ENCODE data around the gene TMEM235.

Gene TMEM235

GRCh38 chr17:78230996-78231935, at the start of gene TMEM235:
TSS of gene TMEM235 (plus strand) at chr17:78231631. CDS start at chr17:78232024, 393 bp downstream.
- no peak for DNase-seq

- no peak for DNase-seq
Observed at GRCh38 chr17:78182504-78182903, 48.9 kb upstream of the TMEM235 start.

- no peak for DNase-seq
Observed at GRCh38 chr17:78183916-78184315, 47.5 kb upstream of the TMEM235 start.

- no peak for DNase-seq
Observed at GRCh38 chr17:78184351-78184750, 47.1 kb upstream of the TMEM235 start.

- DNase-seq: no peak
Observed at GRCh38 chr17:78184868-78185267, 46.6 kb upstream of the TMEM235 start.

- no peak for DNase-seq
Observed at GRCh38 chr17:78185981-78186691, 45.3 kb upstream of the TMEM235 start.

- DNase-seq: peak; percentile 79
Observed at GRCh38 chr17:78186692-78187595, 44.5 kb upstream of the TMEM235 start, which contains the start of the genes AFMID and TK1. TSS of gene AFMID (plus strand) at chr17:78187362. CDS start at chr17:78187371, 9 bp downstream. TSS of gene TK1 (minus strand) at chr17:78187052. CDS start at chr17:78186994, 58 bp downstream.

GRCh38 chr17:78196716-78197115, 34.7 kb upstream of the TMEM235 start:
- no peak for DNase-seq

GRCh38 chr17:78197147-78197832, 34.1 kb upstream of the TMEM235 start:
- DNase-seq: no peak

- no peak for DNase-seq
Observed at GRCh38 chr17:78200451-78200850, 31.0 kb upstream of the TMEM235 start.

GRCh38 chr17:78202666-78203065, 28.8 kb upstream of the TMEM235 start:
- no peak for DNase-seq

- no peak for DNase-seq
Observed at GRCh38 chr17:78204387-78205123, 26.9 kb upstream of the TMEM235 start.

- DNase-seq: no peak
Observed at GRCh38 chr17:78205124-78205775, 26.2 kb upstream of the TMEM235 start.

GRCh38 chr17:78206298-78206697, 25.1 kb upstream of the TMEM235 start:
- no peak for DNase-seq

GRCh38 chr17:78208486-78208885, 22.9 kb upstream of the TMEM235 start:
- no peak for DNase-seq

- DNase-seq: no peak
Observed at GRCh38 chr17:78210111-78210510, 21.3 kb upstream of the TMEM235 start.

- no peak for DNase-seq
Observed at GRCh38 chr17:78211032-78211431, 20.4 kb upstream of the TMEM235 start.

- DNase-seq: peak; percentile 91
Observed at GRCh38 chr17:78214016-78214705, 17.3 kb upstream of the TMEM235 start, which contains the start of gene BIRC5. TSS of gene BIRC5 (plus strand) at chr17:78214253. CDS start at chr17:78214317, 64 bp downstream.

- no peak for DNase-seq
Observed at GRCh38 chr17:78214706-78215061, 16.7 kb upstream of the TMEM235 start.
